CD4-positive, alpha-beta memory T cell (primary cell): ENCODE results near the gene SUCLA2. TPM values are rescaled to one million over a fixed set of nuclear protein-coding genes. Genes with fewer than 3 reads are reported as not detected.
A peak's percentile ranks its signal among the peaks of the same experiment; 100 is the strongest.
"Not testable (repeated sequence)": the region's sequence is repeated elsewhere in the genome, so short reads cannot be mapped to it uniquely, and the experiment has no call there.

Experiments used
- CTCF ChIA-PET: fragments of 350-600 bp; sonication (Branson Sonifier 250); formaldehyde crosslinking; loops from one replicate; lab custom pipeline; 2021; ENCODE audit warnings: inconsistent platforms; ENCODE audit not compliant: partially characterized antibody; lab: Charles Lee
- POLR2A ChIA-PET: fragments of 350-600 bp; sonication (Branson Sonifier 250); formaldehyde crosslinking; loops from one replicate; lab custom pipeline; 2021; ENCODE audit not compliant: partially characterized antibody; lab: Charles Lee
- DNase-seq, 5 donors: peaks; one replicate each; pipeline versions ENCODE4 v3.0.0 to v3.0.0-alpha.2; 2020 to 2022; ENCODE audit warnings: mixed read lengths in 1 of 5
- H3K27ac ChIP-seq: one replicate; pipeline ENCODE4 v1.7.0; 2013; ENCODE audit warnings: low read depth, low read length
- H3K27me3 ChIP-seq: 2 replicates; pipeline ENCODE4 v1.7.0; 2013; ENCODE audit warnings: mild to moderate bottlenecking, low read length, moderate library complexity; ENCODE audit not compliant: insufficient read depth
- H3K36me3 ChIP-seq: 2 replicates; pipeline ENCODE4 v1.7.0; 2013; ENCODE audit warnings: mild to moderate bottlenecking, low read length, moderate library complexity; ENCODE audit not compliant: insufficient read depth
- H3K4me1 ChIP-seq: 2 replicates; pipeline ENCODE4 v1.7.0; 2013; ENCODE audit warnings: mild to moderate bottlenecking, low read length, moderate library complexity; ENCODE audit not compliant: insufficient read depth
- H3K4me3 ChIP-seq, 2 donors: one replicate each; pipeline ENCODE4 v1.7.0; 2013; ENCODE audit warnings: low read length in 2 of 2, mild to moderate bottlenecking in 1 of 2
- H3K9me3 ChIP-seq, 2 donors: one replicate each; pipeline ENCODE4 v1.7.0; 2013; ENCODE audit warnings: low read length in 2 of 2, control low read depth in 1 of 2; ENCODE audit not compliant: control insufficient read depth in 1 of 2
- H3K27ac Mint-ChIP-seq, 7 donors: one replicate each; pipeline ENCODE4 v1.8.0; 2020 to 2021; ENCODE audit warnings: mixed read lengths in 7 of 7, mild to moderate bottlenecking in 6 of 7, inconsistent platforms in 3 of 7, moderate library complexity in 3 of 7
- H3K27me3 Mint-ChIP-seq, 2 donors: one replicate each; pipeline ENCODE4 v1.8.0; 2020 to 2021; ENCODE audit warnings: mixed read lengths in 2 of 2
- H3K36me3 Mint-ChIP-seq, 2 donors: one replicate each; pipeline ENCODE4 v1.8.0; 2020 to 2021; ENCODE audit warnings: mixed read lengths in 2 of 2, inconsistent platforms in 1 of 2, mild to moderate bottlenecking in 1 of 2
- H3K4me1 Mint-ChIP-seq, 4 donors: one replicate each; pipeline ENCODE4 v1.8.0; 2020 to 2021; ENCODE audit warnings: mixed read lengths in 4 of 4, mild to moderate bottlenecking in 1 of 4
- H3K4me3 Mint-ChIP-seq, 8 donors: one replicate each; pipeline ENCODE4 v1.8.0; 2020 to 2021; ENCODE audit warnings: mixed read lengths in 8 of 8, mild to moderate bottlenecking in 7 of 8, moderate library complexity in 6 of 8, inconsistent platforms in 3 of 8
- H3K9me3 Mint-ChIP-seq, 8 donors: one replicate each; pipeline ENCODE4 v1.8.0; 2020 to 2021; ENCODE audit warnings: mixed read lengths in 8 of 8, mild to moderate bottlenecking in 5 of 8, inconsistent platforms in 3 of 8, moderate library complexity in 1 of 8
- intact Hi-C: fragments of 100-400 bp; cut with micrococcal nuclease; formaldehyde crosslinking; loops from one replicate; pipeline ENCODE4 v1.15.1; 2023
- polyA plus RNA-seq, 2 donors: library from polyadenylated mRNA; unstranded; fragments of 300-500 nt; fragmentation: Illumina TruSeq; gene quantifications; one replicate each; pipeline ENCODE4 v1.2.3, GENCODE V29; 2021
- total RNA-seq, 2 experiments: library from RNA; stranded (reverse); gene quantifications; one replicate each; pipeline ENCODE4 v1.2.3, GENCODE V29; 2021

Gene SUCLA2
- total and polyA plus RNA-seq, 4 experiments from 2014 or later: 16.2 to 29.7 (median 28.7) TPM

DNA sequence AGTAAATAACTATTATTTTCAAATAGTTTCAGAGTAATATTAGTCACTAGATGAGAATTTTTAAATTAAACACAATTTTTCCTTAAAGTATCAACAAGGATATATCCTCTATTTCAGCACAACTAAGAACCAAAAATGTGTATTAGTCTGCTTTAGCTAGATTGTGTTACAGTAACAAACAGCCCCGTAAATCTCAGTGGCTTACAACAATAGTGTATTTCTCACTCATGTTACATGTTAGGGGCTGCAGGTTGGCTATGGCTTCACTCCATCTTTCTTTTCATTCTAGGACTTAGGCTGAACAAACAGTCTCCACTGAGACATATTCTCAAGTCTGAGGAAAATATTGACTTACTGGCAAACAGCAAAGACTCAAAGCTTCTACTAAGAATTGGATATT is 11.6 kb upstream of the SUCLA2 start:
- Mint-ChIP-seq H3K9me3 (peaks cover 0 to 2% (median 0%) of the 10 kb centered on the region in 8 donors), H3K36me3 (peaks cover 11 to 35% of the 10 kb centered on the region in 2 donors), H3K4me3 (no peak overlapping the region), H3K27ac (no peak overlapping the region), H3K4me1 (peaks cover 0 to 2% (median under 1%) of the 10 kb centered on the region in 4 donors), H3K27me3 (no peaks in the 10 kb centered on the region)
- ChIA-PET POLR2A (no interaction called here), CTCF (interaction anchor here (2.3 kb wide), 1 partner anchor 25 kb away, joined by 7 read pairs; the partner anchor contains the start of gene NUDT15)
- Histone ChIP-seq H3K36me3 (no peaks in the 10 kb centered on the region), H3K27me3 (no peaks in the 10 kb centered on the region), H3K4me1 (no peaks in the 10 kb centered on the region), H3K4me3 (no peak overlapping the region), H3K9me3 (no peaks in the 10 kb centered on the region), H3K27ac (no peak overlapping the region)
- DNase-seq: no peak
- intact Hi-C loops: no loop called here

DNA sequence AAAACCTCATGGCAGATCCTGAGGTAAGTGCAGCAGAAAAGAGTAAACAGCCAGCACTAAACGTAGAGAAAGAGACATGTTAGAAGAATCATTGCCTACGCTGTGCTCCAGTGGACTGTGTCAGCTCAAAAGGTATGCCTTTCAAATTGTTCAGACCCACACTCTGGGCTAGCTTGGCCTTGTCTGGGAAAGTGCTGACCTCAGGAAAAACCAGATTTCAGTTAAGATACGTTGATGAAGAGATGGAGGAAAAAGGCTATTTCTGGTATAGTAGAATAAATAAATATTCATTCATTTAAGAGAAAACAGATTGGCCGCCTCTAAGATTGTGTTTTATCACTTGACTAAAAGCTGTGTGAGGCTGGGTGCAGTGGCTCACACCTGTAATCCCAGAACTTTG is 9.6 kb upstream of the SUCLA2 start:
- H3K27me3 ChIP-seq: no peaks in the 10 kb centered on the region
- no peak overlapping the region for H3K4me3 ChIP-seq
- H3K36me3 ChIP-seq: no peaks in the 10 kb centered on the region
- H3K36me3 Mint-ChIP-seq: peaks cover 11 to 35% of the 10 kb centered on the region in 2 donors
- H3K4me1 Mint-ChIP-seq: peaks cover 0 to 2% (median under 1%) of the 10 kb centered on the region in 4 donors
- H3K4me1 ChIP-seq: no peaks in the 10 kb centered on the region
- H3K27ac Mint-ChIP-seq: peak overlapping the region in 1 of 7 donors; percentile 6
- intact Hi-C loops: no loop called here
- no peaks in the 10 kb centered on the region for H3K27me3 Mint-ChIP-seq
- no peaks in the 10 kb centered on the region for H3K9me3 Mint-ChIP-seq
- POLR2A ChIA-PET: no interaction called here
- CTCF ChIA-PET: no interaction called here
- H3K4me3 Mint-ChIP-seq: no peak overlapping the region
- DNase-seq: no peak
- no peak overlapping the region for H3K27ac ChIP-seq
- no peaks in the 10 kb centered on the region for H3K9me3 ChIP-seq

GRCh38 chr13:48009284-48009683 is 8.2 kb upstream of the SUCLA2 start:
- ChIA-PET CTCF (no interaction called here), POLR2A (no interaction called here)
- H3K27me3 ChIP-seq: no peaks in the 10 kb centered on the region
- no peaks in the 10 kb centered on the region for H3K4me1 ChIP-seq
- H3K27ac ChIP-seq: no peak overlapping the region
- no peaks in the 10 kb centered on the region for H3K9me3 ChIP-seq
- Mint-ChIP-seq H3K4me3 (no peak overlapping the region), H3K9me3 (no peaks in the 10 kb centered on the region), H3K27me3 (no peaks in the 10 kb centered on the region), H3K4me1 (peaks cover 0 to 1% (median 0%) of the 10 kb centered on the region in 4 donors), H3K36me3 (peaks cover 5 to 30% of the 10 kb centered on the region in 2 donors), H3K27ac (no peak overlapping the region)
- intact Hi-C loops: no loop called here
- DNase-seq: no peak
- H3K4me3 ChIP-seq: no peak overlapping the region
- no peaks in the 10 kb centered on the region for H3K36me3 ChIP-seq

- intact Hi-C loops: no loop called here
- POLR2A ChIA-PET: no interaction called here
- CTCF ChIA-PET: no interaction called here
- H3K36me3 Mint-ChIP-seq: peaks cover 6 to 11% of the 10 kb centered on the region in 2 donors
- Histone ChIP-seq H3K9me3 (no peaks in the 10 kb centered on the region), H3K27me3 (no peaks in the 10 kb centered on the region), H3K36me3 (no peaks in the 10 kb centered on the region), H3K27ac (no peak overlapping the region), H3K4me3 (no peak overlapping the region), H3K4me1 (peaks cover 3% of the 10 kb centered on the region)
- peak overlapping the region in 1 of 7 donors; percentile 29 for H3K27ac Mint-ChIP-seq
- H3K27me3 Mint-ChIP-seq: no peaks in the 10 kb centered on the region
- peaks cover 5 to 7% (median 6%) of the 10 kb centered on the region in 4 donors for H3K4me1 Mint-ChIP-seq
- no peak for DNase-seq
- H3K4me3 Mint-ChIP-seq: no peak overlapping the region
- no peaks in the 10 kb centered on the region for H3K9me3 Mint-ChIP-seq
These were observed 5.3 kb upstream of the SUCLA2 start for GRCh38 chr13:48006396-48006795.

- Histone ChIP-seq H3K9me3 (no peaks in the 10 kb centered on the region), H3K4me1 (peaks cover 19% of the 10 kb centered on the region), H3K27me3 (no peaks in the 10 kb centered on the region), H3K36me3 (no peaks in the 10 kb centered on the region), H3K27ac (no peak overlapping the region), H3K4me3 (no peak overlapping the region)
- intact Hi-C loops: no loop called here
- POLR2A ChIA-PET: no interaction called here
- peak overlapping the region in 1 of 8 donors; percentile 61 for H3K4me3 Mint-ChIP-seq
- CTCF ChIA-PET: no interaction called here
- H3K4me1 Mint-ChIP-seq: peaks cover 11 to 26% (median 19%) of the 10 kb centered on the region in 4 donors
- no peak overlapping the region for H3K27ac Mint-ChIP-seq
- peaks cover 4 to 9% of the 10 kb centered on the region in 2 donors for H3K36me3 Mint-ChIP-seq
- no peak for DNase-seq
- H3K27me3 Mint-ChIP-seq: no peaks in the 10 kb centered on the region
- no peaks in the 10 kb centered on the region for H3K9me3 Mint-ChIP-seq
These were observed 3.1 kb upstream of the SUCLA2 start for GRCh38 chr13:48004201-48004600.

DNA sequence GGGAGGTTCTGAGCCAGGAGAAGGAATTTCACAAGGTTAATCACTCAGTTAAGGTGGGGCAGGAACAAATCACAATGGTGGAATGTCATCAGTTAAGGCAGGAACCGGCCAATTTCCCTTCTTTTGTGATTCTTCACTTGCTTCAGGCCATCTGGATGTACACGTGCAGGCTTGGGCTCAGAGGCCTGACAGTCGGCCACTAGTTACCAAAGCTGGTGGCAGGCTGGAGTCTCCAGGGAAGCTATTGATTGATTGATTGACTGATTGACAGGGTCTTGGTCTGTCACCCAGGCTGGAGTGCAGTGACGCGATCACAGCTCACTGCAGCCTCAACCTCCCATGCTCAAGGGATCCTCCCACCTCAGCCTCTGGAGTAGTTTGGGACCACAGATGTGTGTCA is 926 bp upstream of the SUCLA2 start:
- H3K27ac ChIP-seq, CTCF ChIA-PET, H3K27me3 Mint-ChIP-seq, DNase-seq, POLR2A ChIA-PET, H3K4me3 ChIP-seq, H3K27me3 ChIP-seq, H3K36me3 ChIP-seq, H3K9me3 ChIP-seq, H3K9me3 Mint-ChIP-seq: not testable (repeated sequence)
- Mint-ChIP-seq H3K4me3 (peak overlapping the region; percentile 95 to 97 (median 96)), H3K36me3 (peaks cover 0 to 16% of the 10 kb centered on the region in 2 donors), H3K4me1 (peaks cover 20 to 42% (median 32%) of the 10 kb centered on the region in 4 donors), H3K27ac (peak overlapping the region in 4 of 7 donors; percentile 84 to 97 (median 93))
- peaks cover 30% of the 10 kb centered on the region for H3K4me1 ChIP-seq
- intact Hi-C loops: loop anchor here (1.0 kb wide), 1 partner anchor 36 kb away; no protein-coding TSS in a partner anchor

DNA sequence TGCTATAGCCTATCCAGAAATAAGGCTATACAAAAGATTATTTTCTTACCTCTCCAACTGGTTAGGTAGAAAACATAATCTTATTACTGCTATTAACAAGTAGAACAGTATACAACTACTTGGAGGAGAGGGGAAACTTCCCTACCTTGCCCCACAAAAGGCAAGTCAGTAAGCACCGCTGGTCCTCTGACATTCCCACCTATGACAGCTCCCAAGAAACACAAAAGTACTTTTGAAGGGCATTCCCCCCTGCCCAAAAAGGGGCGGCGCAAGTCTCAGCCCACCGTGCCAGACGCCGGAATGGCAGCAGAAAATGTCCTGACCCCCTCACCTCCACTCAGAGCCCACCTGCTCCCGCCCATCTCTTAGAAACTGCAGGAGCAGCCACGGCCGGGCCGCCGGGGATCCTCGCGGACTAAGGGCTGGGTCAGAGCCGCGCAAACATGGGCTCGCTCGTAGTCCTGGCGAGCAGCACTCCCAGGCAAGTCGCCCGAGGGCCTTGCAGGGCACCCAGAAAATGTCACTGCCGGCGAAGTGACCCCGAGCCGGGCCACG is 437 bp downstream of the SUCLA2 start:
- Mint-ChIP-seq H3K9me3 (no peaks in the 10 kb centered on the region), H3K4me3 (peak overlapping the region; percentile 95 to 97 (median 96)), H3K27ac (peak overlapping the region; percentile 53 to 97 (median 88)), H3K4me1 (peaks cover 20 to 43% (median 32%) of the 10 kb centered on the region in 4 donors), H3K36me3 (peaks cover 0 to 25% of the 10 kb centered on the region in 2 donors), H3K27me3 (no peaks in the 10 kb centered on the region)
- intact Hi-C loops: loop anchor here (1.0 kb wide), 1 partner anchor 38 kb away; no protein-coding TSS in a partner anchor
- no peaks in the 10 kb centered on the region for H3K9me3 ChIP-seq
- ChIA-PET POLR2A (interaction anchor here (0.8 to 1.0 kb wide), 2 partner anchors 14 to 37 kb away, joined by 3 to 5 read pairs; partner anchors contain the start of gene NUDT15), CTCF (no interaction called here)
- H3K36me3 ChIP-seq: no peaks in the 10 kb centered on the region
- peak overlapping the region; percentile 82 for H3K27ac ChIP-seq
- no peaks in the 10 kb centered on the region for H3K27me3 ChIP-seq
- H3K4me3 ChIP-seq: peak overlapping the region; percentile 85 to 87
- H3K4me1 ChIP-seq: peaks cover 30% of the 10 kb centered on the region
- peak in 1 of 5 donors; percentile 1 for DNase-seq
